Vagina (tissue), 2 donors: ENCODE data around the gene FOXK1. TPM values are rescaled to one million over a fixed set of nuclear protein-coding genes. Genes with fewer than 3 reads are reported as not detected.
"Not testable (repeated sequence)": the region's sequence is repeated elsewhere in the genome, so short reads cannot be mapped to it uniquely, and the experiment has no call there.

Source experiments
- DNase-seq, 2 donors: peaks; one replicate each; pipeline ENCODE4 v3.0.0-alpha.2; 2017; ENCODE audit errors: extremely low spot score in 2 of 2
- H3K27ac ChIP-seq: fragments of 200-600 bp; sonication (generic); one replicate; pipeline ENCODE4 v1.5.1; 2019
- H3K27me3 ChIP-seq: fragments of 200-600 bp; sonication (generic); one replicate; pipeline ENCODE4 v1.5.1; 2019
- H3K36me3 ChIP-seq, 2 donors: fragments of 200-600 bp; sonication (generic); one replicate each; pipeline ENCODE4 v1.5.1; 2017 to 2019
- H3K4me1 ChIP-seq: fragments of 200-600 bp; sonication (generic); one replicate; pipeline ENCODE4 v1.5.1; 2019
- H3K4me3 ChIP-seq, 2 donors: fragments of 200-600 bp; sonication (generic); 1 replicate in 1 of 2; 2 replicates in 1 of 2; pipeline ENCODE4 v1.5.1; 2016 to 2019
- H3K9me3 ChIP-seq: fragments of 200-600 bp; sonication (generic); one replicate; pipeline ENCODE4 v1.5.1; 2019
- CTCF ChIP-seq, 3 experiments: fragments of 450-650 bp in 2 of 3; fragments of 200-600 bp in 1 of 3; sonication (generic) in 1 of 3; IDR thresholded peaks; one replicate each; pipeline ENCODE4 v1.5.1; 2017 to 2019; ENCODE audit warnings: antibody characterized with exemption in 3 of 3, mild to moderate bottlenecking in 2 of 3, moderate library complexity in 2 of 3
- POLR2A ChIP-seq, 2 donors: fragments of 450-650 bp; IDR thresholded peaks; one replicate each; pipeline ENCODE4 v1.6.1; 2017; ENCODE audit warnings: antibody characterized with exemption in 2 of 2, mild to moderate bottlenecking in 2 of 2, moderate library complexity in 2 of 2
- POLR2AphosphoS5 ChIP-seq, 2 donors: sonication (generic); formaldehyde crosslinking; IDR thresholded peaks; one replicate each; pipeline ENCODE4 v1.9.0; 2017; ENCODE audit warnings: antibody characterized with exemption in 2 of 2, mild to moderate bottlenecking in 2 of 2, low read depth in 1 of 2; ENCODE audit not compliant: insufficient read depth in 1 of 2
- intact Hi-C: fragments of 100-400 bp; cut with DNase I; formaldehyde crosslinking; loops from one replicate; pipeline ENCODE4 v1.15.1; 2023
- total RNA-seq: library from RNA; depleted of rRNA; stranded (reverse); fragments of >200 nt; gene quantifications from one replicate; pipeline ENCODE4 v1.2.3, GENCODE V29; 2016

FOXK1 gene
- total RNA-seq, 1 donor from 2014 or later: 28.5 TPM

- Histone ChIP-seq H3K36me3 (peaks cover 0 to 54% of the 10 kb centered on the region in 2 donors), H3K4me1 (peaks cover 10% of the 10 kb centered on the region), H3K27me3 (no peaks in the 10 kb centered on the region), H3K4me3 (no peak overlapping the region), H3K9me3 (no peaks in the 10 kb centered on the region), H3K27ac (no peak overlapping the region)
- intact Hi-C loops: no loop called here
- TF ChIP-seq POLR2AphosphoS5 (IDR thresholded peaks at IDR 0.05; ENCODE audit: insufficient read depth in 1 of 2, low read depth in 1 of 2) (no peak), CTCF (IDR thresholded peaks at IDR 0.05) (no peak), POLR2A (IDR thresholded peaks at IDR 0.05) (no peak)
- DNase-seq: no peak
Observed at GRCh38 chr7:4790516-4790991, 108.5 kb downstream of the FOXK1 start.

- Histone ChIP-seq H3K27me3 (no peaks in the 10 kb centered on the region), H3K4me1 (peaks cover 10% of the 10 kb centered on the region), H3K27ac (no peak overlapping the region), H3K4me3 (no peak overlapping the region), H3K36me3 (peaks cover 0 to 49% of the 10 kb centered on the region in 2 donors), H3K9me3 (no peaks in the 10 kb centered on the region)
- TF ChIP-seq CTCF (IDR thresholded peaks at IDR 0.05) (no peak), POLR2A (IDR thresholded peaks at IDR 0.05) (no peak), POLR2AphosphoS5 (IDR thresholded peaks at IDR 0.05; ENCODE audit: insufficient read depth in 1 of 2, low read depth in 1 of 2) (no peak)
- intact Hi-C loops: no loop called here
- DNase-seq: no peak
Observed at GRCh38 chr7:4791101-4791737, 109.1 kb downstream of the FOXK1 start.

- DNase-seq: no peak
- H3K36me3 ChIP-seq: peaks cover 0 to 42% of the 10 kb centered on the region in 2 donors
- peak overlapping the region; percentile 11 to 42 for H3K4me3 ChIP-seq
- H3K9me3 ChIP-seq: no peaks in the 10 kb centered on the region
- H3K27me3 ChIP-seq: no peaks in the 10 kb centered on the region
- peaks cover 10% of the 10 kb centered on the region for H3K4me1 ChIP-seq
- H3K27ac ChIP-seq: peak overlapping the region; percentile 71
- TF ChIP-seq CTCF (IDR thresholded peaks at IDR 0.05) (peak in 2 of 3 experiments; percentile 20 to 78), POLR2A (IDR thresholded peaks at IDR 0.05) (no peak)
- intact Hi-C loops: no loop called here
Observed at GRCh38 chr7:4791738-4792536, 109.8 kb downstream of the FOXK1 start.

- Histone ChIP-seq H3K4me3 (peak overlapping the region; percentile 11 to 42), H3K4me1 (peaks cover 10% of the 10 kb centered on the region), H3K27ac (peak overlapping the region; percentile 71), H3K9me3 (no peaks in the 10 kb centered on the region), H3K36me3 (peaks cover 0 to 35% of the 10 kb centered on the region in 2 donors), H3K27me3 (no peaks in the 10 kb centered on the region)
- intact Hi-C loops: no loop called here
- peak in 1 of 2 donors; percentile 26 for TF ChIP-seq POLR2AphosphoS5 (IDR thresholded peaks at IDR 0.05; ENCODE audit: insufficient read depth in 1 of 2, low read depth in 1 of 2)
- no peak for TF ChIP-seq CTCF (IDR thresholded peaks at IDR 0.05)
- DNase-seq: no peak
Observed at GRCh38 chr7:4792537-4793126, 110.5 kb downstream of the FOXK1 start.

- H3K27me3 ChIP-seq, H3K9me3 ChIP-seq, DNase-seq, H3K27ac ChIP-seq, intact Hi-C loops, H3K4me3 ChIP-seq: not testable (repeated sequence)
- peaks cover 14% of the 10 kb centered on the region for H3K4me1 ChIP-seq
- peaks cover 0 to 26% of the 10 kb centered on the region in 2 donors for H3K36me3 ChIP-seq
Observed at GRCh38 chr7:4793385-4793993, 111.4 kb downstream of the FOXK1 start.

- H3K9me3 ChIP-seq, H3K4me3 ChIP-seq, H3K27me3 ChIP-seq, DNase-seq, intact Hi-C loops, H3K27ac ChIP-seq: not testable (repeated sequence)
- Histone ChIP-seq H3K36me3 (peaks cover 0 to 21% of the 10 kb centered on the region in 2 donors), H3K4me1 (peaks cover 15% of the 10 kb centered on the region)
Observed at GRCh38 chr7:4794171-4794570, 112.1 kb downstream of the FOXK1 start.
